NCI-H2081 treated with DMSO at 0.1 percent for 48 hours (cell line): ENCODE data around the gene CDH4.

Source experiments
- DNase-seq: peaks from one replicate; lab custom pipeline; 2025; lab: John Stamatoyannopoulos, UW

The CDH4 gene

GRCh38 chr20:61719691-61720347 lies 467.8 kb downstream of the CDH4 start:
- DNase-seq, result no peak

DNA sequence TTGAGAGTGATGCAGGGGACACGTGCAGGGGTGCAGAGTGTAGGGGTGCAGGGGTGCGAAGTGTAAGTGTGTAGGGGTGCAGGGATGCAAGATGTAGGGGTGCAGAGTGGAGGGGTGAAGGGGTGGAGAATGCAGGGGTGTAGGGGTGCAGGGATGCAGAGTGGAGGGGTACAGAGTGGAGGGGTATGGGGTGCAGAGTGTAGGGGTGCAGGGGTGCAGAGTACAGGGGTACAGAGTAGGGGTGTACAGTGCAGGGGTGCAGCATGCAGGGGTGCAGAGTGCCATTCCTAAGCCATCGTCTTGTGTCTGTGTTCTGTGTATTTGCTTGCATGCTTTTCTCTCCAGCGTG lies 468.3 kb downstream of the CDH4 start:
- DNase-seq, result no peak

DNA sequence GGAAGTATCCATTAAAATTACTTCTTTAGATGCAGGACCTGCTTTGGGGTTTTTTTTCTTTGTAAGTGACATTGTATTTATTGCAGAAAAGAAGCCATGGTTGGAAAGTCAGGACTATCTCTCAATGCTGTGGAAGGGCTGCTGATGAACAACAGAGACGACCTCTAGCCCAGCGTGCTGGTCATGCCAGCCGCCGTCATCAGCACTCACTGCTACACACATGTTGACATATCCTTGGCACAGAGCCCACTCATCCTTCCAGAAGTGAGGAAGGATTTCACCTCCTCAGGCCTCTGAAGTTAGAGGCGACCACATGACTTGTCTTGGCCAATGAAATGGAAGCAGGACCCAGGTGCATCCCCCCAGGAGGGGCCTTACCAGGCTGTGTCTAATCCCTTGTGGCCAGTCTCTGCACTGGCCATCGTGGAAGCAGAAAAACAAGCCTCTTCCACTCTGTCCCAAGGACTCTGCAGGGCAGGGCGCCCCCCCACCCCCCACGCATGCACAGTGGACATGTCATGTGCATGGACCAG lies 470.2 kb downstream of the CDH4 start:
- DNase-seq, result no peak

GRCh38 chr20:61723529-61724257 lies 471.6 kb downstream of the CDH4 start:
- DNase-seq, result no peak

GRCh38 chr20:61724376-61724775 lies 472.3 kb downstream of the CDH4 start:
- DNase-seq, result no peak

- no peak for DNase-seq
Observed at GRCh38 chr20:61725145-61725544, 473.1 kb downstream of the CDH4 start.

GRCh38 chr20:61725966-61726365 lies 473.9 kb downstream of the CDH4 start:
- no peak for DNase-seq

GRCh38 chr20:61726979-61727378 lies 474.9 kb downstream of the CDH4 start:
- DNase-seq, result no peak

DNA sequence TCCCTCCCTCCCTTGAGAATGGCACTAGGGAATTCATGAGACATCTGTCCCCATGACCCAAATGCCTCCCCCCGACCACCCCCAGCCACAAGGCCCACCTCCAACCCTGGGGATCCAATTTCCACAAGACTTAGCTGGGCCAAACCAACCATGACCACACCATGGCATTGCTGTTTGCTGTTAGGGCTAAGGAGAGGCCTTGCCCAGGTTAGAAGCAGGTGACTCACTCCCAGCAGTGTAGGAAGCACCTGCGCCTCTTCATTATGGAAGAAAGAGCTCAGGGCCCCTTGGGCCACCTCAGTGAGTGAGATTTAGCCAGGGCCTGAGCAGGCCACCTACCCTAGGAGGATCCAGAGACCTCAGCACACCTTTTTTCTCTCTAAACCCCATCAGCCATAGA lies 475.7 kb downstream of the CDH4 start:
- no peak for DNase-seq

GRCh38 chr20:61728326-61728725 lies 476.3 kb downstream of the CDH4 start:
- DNase-seq, result no peak

DNA sequence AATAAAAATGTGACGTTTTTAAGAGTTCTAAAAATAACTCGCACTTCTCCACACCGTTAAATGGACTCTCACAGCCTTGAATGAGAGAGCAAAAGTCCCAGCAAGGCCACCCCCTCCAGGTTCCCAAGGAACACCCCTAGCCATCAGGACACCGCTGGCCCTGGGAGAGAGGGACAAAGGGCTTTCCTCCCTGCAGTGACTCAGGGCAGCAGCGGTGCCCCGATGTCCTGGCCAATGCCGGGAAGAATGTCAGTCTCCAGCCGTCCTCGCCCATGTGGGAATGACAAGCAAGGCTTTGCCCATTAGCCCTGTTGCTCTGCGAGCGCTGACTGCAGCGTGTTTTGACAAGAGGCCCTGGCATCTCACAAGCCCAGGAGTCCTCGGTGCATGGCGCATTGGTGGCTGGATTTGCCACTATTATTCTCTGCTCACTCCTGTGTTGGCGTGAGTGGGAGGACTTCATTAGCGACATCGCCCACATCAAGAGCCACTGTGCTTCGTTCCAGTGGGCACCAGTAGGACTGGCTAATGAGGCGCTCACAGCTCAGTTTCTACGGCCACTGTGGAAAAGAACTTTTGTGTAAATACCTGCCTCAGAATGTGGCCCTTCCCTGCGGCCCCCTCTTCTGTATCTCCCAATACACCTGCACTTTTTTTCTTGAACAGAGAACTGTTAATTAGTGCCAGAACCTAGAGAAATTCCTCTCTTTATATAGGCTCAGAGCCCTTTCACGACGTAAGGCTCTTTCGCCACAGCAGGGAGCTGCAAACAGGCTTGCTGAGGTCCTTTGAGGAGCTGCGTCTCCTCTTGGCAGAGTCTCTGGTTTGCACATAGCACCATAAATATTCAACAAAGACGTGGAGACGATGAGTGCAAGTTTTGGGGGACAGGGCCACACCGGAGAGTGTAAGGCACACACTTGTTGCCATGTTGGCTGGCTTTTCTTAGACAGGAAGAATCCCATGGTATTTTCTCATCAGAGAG lies 477.0 kb downstream of the CDH4 start:
- no peak for DNase-seq

GRCh38 chr20:61730631-61731362 lies 478.7 kb downstream of the CDH4 start:
- DNase-seq, result no peak

DNA sequence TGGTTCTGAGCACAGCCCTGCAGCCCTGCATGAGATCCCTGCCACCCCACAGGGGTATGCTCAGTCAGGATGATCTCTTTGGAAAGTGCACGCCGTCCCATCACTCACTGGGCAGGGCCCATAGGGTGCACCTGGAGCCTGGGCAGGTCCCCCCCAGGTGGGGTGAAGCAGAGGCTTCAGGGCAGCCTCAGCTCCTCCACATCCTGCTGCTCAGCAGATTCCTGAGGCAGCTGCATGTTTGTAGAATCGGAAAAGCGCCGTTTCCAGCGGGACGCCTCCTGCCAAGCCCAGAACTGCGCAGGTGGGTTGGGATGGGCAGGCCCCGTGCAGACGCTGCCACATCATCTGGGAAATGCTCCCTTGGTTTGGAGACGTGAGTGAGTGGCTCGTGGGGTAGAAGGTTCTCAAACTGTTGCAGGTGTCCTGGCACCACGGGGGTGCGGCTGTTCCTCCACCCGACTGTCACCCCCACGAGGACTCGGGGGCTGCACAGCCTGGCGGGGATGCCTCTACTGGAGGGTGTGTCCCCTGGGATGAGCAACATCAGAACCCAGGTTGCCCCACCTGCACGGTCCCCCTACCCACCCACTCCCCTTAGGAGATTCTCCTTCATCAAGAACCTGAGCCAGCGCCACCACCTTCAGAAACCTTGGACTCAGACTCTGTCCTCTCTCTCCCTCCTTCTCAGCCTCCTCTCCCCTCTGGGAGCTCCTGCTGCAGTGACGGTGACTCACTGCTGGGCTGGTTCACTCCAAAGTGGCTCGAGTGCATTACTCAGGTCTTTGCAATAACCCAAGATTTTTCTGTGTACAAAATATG lies 479.5 kb downstream of the CDH4 start:
- no peak for DNase-seq

DNA sequence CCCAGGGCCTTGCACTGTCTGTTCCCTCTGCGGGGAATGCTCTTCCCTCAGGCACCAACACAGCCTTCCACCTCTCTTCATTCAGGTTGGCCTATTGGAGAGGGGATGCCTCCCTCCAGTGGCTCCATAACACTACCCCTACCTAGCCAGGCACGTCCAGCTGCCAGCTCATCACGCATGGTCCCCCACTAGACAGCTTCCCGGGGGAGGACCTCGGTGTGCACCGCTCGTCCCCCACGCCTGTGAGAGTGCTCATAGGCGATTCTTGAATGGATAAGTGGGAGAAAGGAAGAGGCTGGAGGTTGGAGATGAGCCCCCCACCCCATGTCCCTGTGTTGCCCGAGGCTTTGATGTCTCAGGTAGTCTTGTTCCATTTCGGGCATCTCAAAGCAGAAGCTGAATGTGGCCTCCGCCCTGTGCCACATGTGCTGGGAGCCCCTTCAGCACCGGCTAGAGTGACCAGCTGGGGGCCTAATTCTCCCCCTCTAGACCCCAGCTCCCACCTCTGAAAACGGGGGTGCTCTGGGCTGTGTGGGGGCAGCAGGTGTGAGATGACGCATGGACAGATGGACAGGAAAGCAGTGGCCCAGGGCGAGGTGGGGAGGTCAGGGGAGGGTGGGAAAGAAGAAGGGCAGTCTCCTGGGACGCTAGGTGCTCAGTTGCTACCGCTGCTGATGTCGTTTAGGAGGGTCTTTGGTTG lies 480.6 kb downstream of the CDH4 start:
- DNase-seq, result no peak

DNA sequence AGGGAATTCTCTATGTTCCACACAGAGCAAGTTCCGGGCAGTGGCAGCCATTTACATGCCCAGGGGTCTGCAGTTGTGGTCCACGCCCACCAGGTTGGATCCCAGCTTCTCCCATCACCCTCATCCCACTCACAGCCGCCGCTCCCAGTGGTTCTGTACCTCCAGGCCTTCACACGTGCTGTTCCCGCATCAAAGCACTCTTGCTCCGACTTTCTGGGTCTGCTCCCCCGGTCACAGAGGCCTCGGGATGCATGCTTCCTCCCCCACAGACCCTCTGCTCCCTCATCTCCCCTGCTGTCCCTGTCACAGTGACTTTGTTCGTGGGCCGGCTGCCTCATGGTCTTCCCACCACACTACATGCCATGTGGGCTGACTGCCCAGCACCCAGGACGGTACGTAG lies 481.2 kb downstream of the CDH4 start:
- no peak for DNase-seq

- no peak for DNase-seq
Observed at GRCh38 chr20:61733891-61734732, 482.1 kb downstream of the CDH4 start.

GRCh38 chr20:61734733-61735502 lies 482.9 kb downstream of the CDH4 start:
- DNase-seq, result no peak

DNA sequence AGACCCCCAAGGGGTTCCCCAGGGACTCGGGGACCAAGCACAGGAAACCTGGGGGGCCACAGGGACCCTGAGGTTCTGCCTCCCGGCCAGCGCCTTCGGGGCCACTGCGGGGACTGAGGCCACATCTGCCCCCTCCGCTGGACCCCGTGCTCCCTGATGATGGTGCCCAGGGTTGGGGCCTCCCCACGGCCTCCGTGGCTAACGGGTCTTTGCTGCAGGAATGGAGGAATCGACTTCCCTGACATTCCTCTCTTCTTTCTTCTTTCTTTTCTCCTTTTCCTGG lies 483.4 kb downstream of the CDH4 start:
- DNase-seq, result no peak
